Erythroblast (primary cell): ENCODE data around the gene CDH13.

Experiments
- GATA1 ChIP-seq: IDR thresholded peaks from 2 replicates; pipeline ENCODE4 v1.6.1; 2011; ENCODE audit warnings: low read depth, mild to moderate bottlenecking, control low read depth, low read length, moderate library complexity
- POLR2A ChIP-seq: IDR thresholded peaks from 2 replicates; pipeline ENCODE4 v1.6.1; 2011; ENCODE audit warnings: mild to moderate bottlenecking, low read length

DNA sequence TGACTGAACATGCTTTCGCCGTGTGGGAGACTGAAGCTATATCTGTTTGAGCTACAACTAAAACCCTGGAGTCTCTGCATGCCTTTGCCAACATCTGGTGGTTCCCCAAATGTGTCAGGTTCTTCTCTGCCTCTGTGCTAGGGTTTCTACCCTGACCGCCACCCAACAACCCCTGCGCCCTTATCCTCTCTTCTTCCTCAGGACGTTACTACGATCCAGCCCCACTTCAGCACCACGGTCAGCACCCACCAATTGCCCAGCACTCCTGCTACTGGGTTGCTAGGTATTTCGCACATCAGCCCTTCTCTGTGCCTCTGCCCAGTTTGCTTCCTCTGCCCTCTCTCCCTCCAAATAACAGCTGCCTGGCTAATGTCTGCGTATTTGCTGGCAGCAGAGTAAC lies 1074.7 kb downstream of the CDH13 start:
- no peak for TF ChIP-seq POLR2A
- no peak for TF ChIP-seq GATA1
